Embryonic facial prominence (tissue), 1 donor: Measurements from ENCODE around the gene DISP2.

Experiments
- DNase-seq: peaks from one replicate; pipeline ENCODE4 v3.0.0-alpha.2; 2016; ENCODE audit errors: extremely low spot score

The DISP2 gene

DNA sequence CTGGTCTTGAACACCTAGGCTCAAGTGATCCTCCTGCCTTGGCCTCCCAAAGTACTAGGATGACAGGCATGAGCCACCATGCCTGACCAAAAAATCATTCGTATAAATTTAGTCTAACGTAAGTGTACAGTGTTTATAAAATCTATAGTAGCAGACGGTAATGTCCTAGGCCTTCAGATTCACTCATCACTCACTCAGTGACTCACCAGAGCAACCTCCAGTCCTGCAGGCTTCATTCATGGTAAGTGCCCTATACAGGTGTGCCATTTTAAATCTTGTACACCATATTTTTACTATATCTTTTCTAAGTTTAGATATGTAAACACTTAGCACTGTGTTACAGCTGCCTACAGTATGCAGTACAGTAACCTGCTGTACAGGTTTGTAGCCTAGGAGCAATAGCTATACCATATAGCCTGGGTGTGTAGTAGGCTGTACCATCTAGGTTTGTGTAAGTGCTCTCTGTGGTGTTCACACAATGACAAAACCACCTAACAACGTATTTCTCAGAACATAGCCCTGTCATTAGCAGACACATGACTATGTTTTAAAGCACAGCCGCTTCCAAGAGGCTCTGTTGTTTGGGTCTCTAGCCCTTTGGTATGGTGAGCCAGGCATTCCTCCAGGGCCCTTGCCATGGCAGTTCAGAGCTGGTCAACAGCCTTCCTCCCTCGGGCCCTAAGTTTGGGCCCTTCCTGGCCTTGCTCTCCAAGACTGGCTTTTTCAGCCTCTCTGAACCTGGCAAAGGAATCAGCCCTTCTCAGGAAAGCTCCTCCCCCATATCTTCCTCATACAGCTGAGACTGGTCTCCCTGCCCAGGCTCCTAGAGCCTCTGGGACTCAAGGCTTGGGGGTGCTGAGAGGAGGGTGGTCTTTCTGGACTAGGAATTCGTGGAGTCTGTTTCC, 15.4 kb upstream of the DISP2 start:
- no peak for DNase-seq

DNA sequence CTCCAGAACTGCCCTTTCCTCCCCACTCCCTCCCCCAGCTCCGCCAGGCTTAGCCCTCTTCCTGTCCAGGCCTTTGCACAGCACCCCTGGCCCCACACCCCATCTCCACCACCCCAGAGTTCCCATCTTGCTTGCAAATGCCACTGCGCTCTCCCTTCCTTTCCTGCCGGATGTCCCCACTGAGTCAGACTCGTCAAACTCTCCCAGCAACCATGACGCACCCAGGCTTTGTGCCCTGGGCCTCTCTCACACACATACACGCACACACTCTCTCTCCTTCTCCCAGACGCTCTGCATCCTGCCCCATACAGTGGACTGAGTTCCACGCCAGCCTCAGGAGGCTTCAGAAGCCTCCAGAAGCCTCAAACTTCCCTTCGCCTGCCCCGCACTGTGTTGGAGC, 14.5 kb upstream of the DISP2 start:
- no peak for DNase-seq

DNA sequence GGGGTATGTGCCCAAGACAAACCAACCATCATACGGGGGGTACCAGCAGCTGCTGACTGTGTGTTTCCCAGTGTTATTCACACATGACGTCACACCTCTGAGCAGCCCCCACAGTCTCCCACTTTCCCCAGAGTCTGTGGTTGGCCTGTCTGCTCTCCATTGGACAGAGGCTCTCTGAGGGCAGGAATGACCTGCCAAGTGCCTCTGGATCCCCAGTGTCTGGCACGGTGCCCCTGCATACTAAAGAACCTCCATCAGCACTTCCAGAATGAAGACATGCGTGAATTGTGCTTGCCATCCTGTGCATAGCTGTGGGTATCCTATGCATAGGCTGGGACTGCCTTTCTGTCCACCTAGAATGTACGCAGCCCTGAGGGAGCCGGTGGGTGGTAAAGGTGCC, 13.8 kb upstream of the DISP2 start:
- DNase-seq = no peak

DNA sequence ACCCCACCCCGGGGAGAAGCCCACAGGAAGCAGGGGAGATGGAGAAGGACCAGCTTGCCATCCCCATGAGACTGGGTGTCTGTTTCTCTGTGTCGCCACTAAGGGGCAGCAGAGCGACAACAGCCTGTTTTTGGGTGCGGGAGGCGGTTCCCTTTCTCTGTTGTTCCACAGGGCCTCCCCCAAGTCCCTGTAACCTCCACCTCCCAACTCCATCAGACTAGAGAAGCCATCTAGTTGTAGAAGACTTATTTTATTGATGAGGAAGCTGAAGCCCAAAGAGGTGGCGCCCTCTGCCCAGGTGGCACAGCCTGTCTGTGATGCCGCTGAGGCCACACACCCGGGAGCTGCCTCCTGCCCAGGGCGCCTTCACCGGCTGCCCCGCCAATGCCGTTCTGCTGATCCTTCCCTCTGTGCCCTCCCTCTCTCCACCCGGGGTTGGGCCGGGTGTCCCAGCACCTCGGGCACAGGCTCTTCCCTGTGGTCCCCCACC, 13.3 kb upstream of the DISP2 start:
- DNase-seq = no peak

DNA sequence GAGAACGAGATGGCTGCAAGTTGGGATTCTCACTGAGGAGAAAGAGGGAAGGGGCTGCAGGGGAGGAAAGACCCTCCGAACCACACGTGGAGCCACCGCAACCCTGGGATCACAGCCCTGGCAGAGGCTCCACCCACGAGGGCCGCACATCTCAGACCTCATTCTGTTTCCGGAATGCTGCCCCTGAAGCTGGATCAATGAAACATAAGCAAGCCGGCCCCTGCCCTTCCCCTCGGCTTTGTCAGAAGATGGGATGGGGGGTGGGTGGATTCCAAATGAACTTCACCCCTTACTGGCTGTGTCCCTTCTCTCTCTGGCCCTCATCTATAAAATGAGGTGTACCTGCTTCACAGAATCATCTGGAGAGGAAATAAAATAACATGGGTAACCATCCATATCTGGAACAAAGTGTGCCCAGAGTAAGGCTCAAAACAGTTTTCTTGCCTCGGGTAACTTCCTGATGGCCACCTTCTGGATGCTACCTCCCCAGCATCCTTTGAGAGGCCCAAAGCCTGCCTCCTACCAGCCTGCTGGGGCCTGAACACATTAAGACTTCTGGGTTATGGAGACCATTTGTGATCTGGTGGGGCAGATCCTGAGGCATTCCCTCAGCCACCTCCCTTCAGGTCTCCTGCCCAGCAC, 12.7 kb upstream of the DISP2 start:
- no peak for DNase-seq

DNA sequence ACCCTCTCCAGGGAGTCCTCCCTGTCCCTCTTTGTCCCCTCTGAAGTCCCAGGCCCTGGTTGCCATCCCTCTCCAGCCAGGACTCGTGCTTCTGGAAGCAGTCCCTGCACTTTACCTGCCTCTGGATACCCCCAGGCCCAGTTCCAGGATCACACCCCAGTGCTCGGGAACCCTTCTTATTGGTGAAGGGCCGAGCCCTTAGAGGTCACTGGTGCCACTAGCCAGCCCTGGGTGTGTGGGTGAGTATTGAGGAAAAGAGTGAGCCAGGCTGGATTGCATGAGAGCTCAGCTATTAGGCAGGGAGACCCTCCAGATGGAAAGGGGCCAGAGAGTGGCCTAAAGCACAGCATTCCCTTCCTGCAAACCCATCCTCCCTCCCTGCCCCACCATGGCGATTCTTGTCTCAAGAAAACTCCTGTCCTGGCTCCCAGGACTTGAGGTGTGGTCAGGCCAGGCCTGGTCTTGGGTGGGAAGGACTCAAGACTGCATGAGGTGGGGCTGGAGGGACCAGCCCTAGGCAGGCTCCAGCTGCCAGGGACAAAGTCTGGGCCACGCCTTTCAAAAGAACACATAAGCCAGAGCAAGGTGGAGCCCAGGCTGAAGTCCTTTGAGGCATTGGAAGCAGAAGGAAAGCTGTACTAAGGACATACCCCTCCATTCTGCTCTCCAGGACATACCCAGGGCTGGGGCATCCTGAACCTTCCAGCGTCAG, 12.0 kb upstream of the DISP2 start:
- no peak for DNase-seq

DNA sequence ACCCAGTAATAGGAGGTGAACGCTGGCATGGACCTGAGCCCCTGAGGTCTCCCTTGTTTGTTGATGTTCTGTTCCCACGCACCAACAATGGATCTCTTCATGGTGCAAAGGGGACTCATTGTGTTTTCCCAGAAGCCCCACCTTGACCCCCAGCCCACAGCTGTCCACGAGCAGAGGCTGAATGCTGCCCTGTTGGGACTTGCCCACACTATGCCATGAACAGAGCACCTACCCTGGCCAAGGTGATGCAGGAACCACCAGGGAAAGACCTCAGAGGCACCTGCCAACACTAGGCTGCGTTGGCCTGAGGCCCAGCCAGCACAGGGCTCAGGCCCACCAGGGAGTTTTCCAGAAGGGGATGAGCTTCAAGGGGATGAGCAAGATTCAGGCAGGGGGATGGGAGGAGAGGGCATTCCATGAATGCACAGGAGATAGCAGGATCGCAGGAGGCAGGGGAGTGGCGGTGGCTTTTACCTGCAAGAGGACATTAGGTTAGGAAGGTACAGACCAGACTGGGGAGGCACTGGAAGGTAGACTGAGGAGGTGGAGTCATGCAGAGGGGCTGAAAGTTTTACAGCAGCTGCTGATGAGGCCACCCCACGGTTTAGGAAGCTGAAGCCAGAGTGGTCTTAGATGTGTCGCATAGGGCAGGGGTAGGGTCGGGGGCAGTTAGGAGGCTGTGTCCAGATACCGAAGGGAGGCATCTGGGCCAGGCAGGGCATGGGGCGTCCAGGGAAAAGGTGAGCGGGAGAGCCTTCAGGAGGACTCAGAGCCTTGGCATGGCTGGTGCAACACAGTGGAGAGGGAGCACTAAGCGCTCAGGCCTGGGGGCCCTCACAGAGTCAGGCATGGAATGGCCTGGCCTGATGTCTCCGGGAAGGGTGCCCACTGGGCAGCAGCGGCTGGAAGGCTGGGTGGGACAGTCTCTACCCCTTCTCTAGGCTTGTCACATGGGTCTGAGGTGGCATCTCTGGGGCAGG, 11.2 kb upstream of the DISP2 start:
- no peak for DNase-seq

DNA sequence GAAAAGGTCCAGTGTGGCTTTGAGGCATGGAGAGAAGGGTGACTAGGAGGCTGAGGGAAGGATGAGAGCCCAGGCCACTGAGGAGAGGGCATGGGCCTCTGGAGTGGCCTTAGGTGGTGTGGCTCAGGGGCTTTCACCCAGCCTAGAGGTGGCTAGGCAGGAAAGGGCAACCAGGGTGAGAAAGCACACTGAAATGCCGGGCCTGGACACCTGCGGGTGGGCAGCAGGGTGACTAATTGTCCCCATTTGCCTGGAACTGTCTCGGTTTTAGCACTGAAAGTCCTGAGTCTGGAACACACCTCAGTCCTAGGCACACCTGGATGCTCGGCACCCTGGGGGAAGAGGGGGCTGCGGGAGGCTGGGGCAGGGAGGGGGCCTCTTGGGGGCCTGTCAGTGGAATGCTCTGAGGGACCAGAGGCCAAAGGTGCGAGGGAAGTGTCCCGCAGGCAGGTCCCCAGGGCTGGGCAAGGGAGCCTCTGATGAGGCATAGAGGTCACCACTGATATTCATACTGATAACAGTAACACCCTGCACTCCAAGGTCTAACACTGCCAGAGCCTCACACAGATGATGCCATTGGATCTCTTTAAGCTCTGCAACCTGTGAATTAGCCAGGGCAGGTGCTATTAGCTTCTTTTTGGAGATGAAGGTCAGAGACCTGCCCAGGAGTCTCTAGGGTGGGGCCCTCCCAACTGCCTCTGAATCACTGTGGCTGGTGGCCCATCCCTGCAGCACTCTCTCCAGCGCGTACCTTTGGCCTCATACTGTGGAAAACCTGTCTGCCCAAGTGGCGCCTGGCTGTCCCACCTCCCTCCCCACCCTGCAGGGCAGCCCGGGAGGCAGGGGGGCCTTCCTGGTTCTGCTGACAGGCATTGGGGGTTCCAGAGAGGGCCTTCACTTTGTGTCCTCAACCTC, 10.2 kb upstream of the DISP2 start:
- no peak for DNase-seq

DNA sequence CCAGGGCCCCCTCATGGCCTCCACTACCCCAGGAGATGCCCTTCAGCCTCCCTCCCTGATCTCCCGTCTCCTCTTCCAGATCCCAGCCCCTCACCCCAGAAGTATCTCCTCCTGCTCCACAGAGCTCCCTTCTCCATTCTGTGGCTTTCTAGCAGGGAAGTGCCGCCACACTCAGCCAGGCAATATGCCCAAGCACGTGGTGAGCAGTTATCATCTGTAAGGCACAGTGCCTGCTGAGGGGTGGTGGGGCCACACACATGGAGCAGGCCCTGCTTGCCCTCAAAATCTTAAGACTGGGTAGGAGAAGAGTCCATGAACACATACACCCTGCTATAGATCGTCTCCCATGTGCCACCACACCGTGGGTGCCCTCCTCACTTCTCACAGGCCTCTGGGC, 9.5 kb upstream of the DISP2 start:
- DNase-seq = no peak

DNA sequence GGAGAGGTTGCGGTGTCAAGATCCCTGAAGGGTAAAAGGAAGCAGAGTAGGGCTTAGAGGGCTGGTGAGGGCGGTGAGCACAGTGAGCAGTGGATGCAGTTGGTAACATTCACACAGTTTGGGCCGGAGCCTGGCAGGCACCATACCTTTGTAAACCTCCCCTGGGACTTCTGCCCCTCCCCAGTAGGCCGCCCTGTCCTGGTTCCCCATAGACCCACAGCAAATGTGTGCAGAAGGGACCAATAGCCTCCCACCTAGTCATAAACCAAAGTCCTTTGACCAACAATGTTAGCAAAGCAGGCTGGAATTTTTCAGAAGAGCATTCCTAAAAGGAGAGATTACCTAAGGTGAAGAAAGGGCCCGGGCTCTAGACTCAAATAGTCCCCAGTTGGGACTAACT, 8.9 kb upstream of the DISP2 start:
- no peak for DNase-seq

DNA sequence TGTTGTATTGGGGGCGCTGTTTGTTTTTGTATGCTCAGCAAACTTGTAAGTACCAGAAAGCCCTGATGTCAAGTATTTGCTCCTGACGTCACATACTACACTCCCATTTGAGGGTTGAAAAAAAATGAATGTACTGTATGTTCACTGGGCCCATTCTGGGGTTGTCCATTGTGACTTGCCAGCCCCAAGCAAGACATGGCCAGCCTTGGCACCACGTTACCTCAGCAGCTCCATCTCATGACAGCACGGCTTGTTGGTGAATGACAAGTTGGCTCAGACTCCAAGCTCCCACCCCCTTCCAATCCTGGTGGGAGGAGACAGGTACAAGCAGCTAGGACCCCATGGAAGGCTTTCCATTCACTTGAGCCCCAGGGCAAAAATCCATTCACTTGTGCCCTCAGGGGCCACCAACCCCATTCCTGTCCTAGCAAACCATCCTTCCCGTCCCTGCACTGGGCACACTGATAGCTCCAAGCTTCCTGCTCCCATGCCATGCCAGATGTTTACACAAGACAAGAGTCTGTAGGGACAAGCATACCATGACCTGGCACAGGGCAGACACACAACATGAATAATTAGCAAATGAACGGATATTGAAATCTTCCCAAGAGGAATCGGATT, 5.6 kb upstream of the DISP2 start:
- DNase-seq = no peak

DNA sequence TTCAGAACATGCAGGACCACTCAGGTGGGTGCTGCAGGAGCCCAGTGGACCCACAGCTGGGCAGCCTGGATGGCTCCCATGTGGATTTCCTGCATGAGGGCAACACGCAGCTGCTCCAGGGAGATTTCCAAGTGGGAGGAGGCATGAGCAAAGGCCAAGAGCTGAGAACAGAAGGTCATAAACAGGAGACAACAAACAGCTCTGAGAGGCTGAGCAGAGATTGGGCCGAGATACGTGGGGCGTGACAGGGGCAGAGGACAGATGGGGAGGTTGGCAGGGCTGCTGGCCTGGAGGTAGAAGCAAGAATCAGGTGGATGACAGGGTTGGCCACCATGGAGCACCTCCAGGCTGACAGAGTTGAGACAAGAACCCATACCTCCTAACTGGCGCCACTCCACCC, 4.3 kb upstream of the DISP2 start:
- no peak for DNase-seq

DNA sequence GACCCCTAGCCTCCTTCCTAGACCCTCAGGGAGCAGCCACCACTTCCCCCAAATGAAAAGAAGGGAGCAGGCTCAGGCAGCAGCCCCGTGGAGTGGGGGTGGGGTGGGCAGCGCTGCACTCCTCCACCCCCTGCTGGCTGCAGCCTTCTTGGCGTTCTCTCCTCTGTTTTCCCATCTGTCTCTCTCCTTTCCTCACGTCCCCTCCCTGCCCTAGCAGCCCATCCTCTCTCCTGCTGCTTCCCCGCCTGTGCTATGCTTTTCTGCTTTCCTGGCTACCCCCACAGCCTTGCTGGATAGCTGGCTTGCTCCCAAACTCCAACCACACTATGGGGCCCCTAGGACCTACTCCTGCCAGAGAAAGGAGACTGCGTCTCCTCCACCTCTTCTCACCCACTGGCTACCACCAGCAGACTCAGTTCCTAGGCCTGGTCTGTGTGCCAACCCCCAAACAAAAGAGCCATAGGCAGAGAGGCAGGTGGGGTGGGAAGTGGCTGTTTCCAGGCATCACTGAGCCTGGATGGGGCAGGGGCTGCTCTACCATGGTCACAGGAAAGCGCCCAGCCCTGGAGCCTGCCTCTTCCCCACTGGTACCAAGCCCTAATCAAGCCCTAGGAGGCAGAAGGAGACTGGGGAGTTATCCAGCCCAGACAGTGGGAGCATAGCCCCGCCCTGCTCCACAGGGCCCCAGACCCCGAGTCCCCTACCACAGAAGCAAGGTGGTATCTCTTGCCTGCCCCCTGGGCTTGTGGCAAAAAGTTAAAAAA, 3.4 kb upstream of the DISP2 start:
- peak; percentile 27 for DNase-seq

DNA sequence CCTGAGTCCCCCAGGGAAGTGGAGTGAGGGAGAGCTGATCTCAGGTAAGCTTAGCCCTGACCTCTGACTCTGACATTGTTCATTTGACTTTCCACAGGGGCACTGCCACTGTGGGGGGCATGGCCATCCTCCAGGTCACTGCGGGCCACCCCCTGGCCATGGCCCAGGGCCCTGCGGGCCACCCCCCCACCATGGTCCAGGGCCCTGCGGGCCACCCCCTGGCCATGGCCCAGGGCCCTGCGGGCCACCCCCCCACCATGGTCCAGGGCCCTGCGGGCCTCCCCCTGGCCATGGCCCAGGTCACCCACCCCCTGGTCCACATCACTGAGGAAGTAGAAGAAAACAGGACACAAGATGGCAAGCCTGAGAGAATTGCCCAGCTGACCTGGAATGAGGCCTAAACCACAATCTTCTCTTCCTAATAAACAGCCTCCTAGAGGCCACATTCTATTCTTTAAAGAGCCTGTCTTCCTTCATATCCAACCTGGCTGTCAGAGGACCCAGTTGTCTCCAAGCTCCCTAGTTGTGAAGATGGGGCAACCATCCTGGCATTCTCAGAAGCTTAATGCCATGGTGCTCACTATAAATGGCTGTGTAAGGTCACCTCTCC, 1.9 kb upstream of the DISP2 start:
- no peak for DNase-seq

DNA sequence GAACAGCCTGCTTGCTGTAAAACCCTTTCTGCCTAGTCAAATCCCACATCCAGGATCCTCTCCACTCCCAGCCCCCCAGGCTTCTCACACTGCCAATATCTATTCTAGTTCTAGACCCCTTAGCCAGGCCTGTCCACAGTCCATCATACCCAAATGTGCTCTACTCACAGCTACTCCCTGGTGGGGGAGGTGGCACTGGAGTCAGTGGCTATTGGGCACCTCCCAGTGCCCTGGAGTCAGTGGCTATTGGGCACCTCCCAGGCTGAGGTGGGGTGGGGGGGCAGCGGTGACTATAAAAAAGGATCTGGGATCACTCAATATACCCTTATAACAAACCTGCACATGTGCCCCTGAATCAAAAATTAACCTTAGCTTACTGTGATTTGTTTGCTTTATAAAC, 773 bp upstream of the DISP2 start:
- no peak for DNase-seq

DNA sequence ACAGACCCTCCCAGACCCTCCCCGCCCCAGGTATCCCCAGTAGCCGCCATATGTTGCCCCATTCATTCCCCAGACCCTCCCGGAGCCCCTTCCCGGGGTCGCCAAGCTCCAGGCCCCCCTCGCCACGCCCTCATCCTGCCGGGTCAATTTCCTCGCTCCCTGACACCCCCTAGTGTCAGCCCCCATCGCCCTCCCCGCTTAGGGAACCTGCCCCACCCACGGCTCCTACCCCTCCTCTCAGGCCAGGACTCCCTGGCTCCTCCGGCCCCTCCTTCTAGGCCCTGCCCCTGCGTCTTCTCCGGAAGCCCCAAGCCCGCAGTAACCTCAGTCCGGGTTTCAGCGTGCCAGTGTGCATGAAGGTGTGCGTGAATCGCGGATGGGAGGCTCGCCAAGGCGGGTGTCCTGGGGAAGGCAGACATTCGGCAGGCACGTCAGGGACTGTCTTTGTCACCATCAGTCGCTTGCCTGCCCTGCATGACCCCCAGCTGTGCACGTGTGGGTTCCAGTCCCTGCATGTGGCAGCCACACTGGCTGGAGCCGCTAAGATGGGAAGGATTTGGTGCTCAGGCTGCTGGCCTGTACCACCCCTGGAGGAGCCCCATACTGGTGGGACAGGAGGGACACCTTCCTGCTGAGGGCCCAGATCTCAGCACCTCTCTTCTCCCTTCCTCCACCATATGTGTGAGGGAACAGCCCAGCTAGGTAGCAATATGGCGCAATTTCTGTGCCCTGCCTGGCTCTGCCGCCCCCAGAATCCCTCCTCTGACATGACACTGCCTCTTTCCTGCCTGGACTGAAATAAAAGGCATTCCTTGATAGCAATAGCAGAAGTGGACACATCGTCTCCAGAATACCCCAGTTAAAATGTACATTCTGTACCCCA, 693 bp downstream of the DISP2 start:
- no peak for DNase-seq

DNA sequence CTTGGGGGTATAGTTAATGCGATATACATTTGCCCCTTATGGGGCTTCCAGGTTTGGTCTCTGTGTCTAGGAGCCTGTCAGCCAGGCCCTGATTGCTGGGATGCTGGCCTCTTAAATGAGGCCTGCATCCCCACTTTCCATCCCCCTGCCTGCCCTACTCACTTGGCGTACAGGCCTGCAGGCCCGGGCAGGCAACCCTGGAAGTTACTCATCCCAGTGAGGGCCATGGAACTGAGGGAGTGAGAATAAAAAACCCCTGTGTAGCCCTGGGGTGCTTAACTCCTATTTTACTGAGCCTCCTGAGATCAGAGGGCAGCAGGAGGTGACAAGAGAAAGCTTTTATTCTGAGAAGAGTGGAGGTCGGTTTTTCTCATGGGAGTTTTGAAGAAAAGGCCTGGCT, 2.0 kb downstream of the DISP2 start:
- no peak for DNase-seq

DNA sequence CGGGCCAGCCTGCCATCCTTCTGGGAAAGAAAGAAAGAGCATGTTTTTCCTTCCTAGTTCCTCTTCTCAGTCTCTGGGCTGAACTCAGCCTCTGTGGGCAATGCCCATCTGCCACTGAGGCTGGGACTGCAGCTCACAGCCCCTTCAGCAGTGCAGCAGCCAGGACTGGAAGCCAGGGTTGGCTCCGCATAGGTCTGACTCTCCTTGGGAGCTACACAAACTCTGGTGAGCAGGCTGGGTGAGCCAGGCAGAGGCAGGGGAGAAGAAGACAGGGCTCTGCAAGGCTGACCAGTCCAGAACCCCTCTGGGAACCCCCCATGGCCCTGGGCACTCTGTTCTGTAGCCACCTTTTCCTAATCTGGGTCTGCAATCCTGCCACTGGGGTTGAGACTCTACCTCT, 3.6 kb downstream of the DISP2 start:
- DNase-seq = no peak
